ENCODE measurements around the gene CDK12. TPM values are rescaled to one million over a fixed set of nuclear protein-coding genes. Genes with fewer than 3 reads are reported as not detected.
"Not testable (repeated sequence)": the region's sequence is repeated elsewhere in the genome, so short reads cannot be mapped to it uniquely, and the experiment has no call there.

CDK12 gene
- total RNA-seq, 2 donors from 2014 or later: 40.1 to 55.3 TPM

DNA sequence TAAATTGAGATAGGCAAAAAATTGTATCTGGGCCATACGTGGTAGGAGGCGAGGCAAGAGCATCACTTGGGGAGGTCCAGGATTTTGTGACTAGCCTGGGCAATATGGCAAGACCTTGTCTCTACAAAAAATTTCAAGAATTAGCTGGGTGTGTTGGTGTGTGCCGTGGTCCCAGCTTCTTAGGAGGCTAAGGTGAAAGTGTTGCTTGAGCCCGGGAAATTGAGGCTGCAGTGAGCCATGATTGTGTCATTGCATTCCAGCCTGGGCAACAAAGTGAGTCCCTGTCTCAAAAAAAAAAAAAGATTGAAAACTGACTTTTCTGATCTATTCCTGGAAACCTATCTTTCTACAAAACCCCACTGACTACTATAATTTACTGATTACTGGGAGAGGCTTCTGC lies 26.7 kb downstream of the CDK12 start:
- no peak for DNase-seq
- TF ChIP-seq, protein P1, sequence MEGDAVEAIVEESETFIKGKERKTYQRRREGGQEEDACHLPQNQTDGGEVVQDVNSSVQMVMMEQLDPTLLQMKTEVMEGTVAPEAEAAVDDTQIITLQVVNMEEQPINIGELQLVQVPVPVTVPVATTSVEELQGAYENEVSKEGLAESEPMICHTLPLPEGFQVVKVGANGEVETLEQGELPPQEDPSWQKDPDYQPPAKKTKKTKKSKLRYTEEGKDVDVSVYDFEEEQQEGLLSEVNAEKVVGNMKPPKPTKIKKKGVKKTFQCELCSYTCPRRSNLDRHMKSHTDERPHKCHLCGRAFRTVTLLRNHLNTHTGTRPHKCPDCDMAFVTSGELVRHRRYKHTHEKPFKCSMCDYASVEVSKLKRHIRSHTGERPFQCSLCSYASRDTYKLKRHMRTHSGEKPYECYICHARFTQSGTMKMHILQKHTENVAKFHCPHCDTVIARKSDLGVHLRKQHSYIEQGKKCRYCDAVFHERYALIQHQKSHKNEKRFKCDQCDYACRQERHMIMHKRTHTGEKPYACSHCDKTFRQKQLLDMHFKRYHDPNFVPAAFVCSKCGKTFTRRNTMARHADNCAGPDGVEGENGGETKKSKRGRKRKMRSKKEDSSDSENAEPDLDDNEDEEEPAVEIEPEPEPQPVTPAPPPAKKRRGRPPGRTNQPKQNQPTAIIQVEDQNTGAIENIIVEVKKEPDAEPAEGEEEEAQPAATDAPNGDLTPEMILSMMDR (IDR thresholded peaks at IDR 0.05): no peak
- no peak overlapping the region for H3K27ac ChIP-seq
- H3K4me1 ChIP-seq: no peaks in the 10 kb centered on the region
- no peaks in the 10 kb centered on the region for H3K27me3 ChIP-seq
- H3K36me3 ChIP-seq: peaks cover 9% of the 10 kb centered on the region
- H3K9ac ChIP-seq (ENCODE audit: low read depth in 2 of 2, low read length in 2 of 2): no peak overlapping the region
- H3K4me3 ChIP-seq: no peak overlapping the region
- intact Hi-C loops (cut with DNase I): loop anchor here (10.0 kb wide), 1 partner anchor 53 kb away; no protein-coding TSS in a partner anchor
- no peaks in the 10 kb centered on the region for H3K9me3 ChIP-seq

DNA sequence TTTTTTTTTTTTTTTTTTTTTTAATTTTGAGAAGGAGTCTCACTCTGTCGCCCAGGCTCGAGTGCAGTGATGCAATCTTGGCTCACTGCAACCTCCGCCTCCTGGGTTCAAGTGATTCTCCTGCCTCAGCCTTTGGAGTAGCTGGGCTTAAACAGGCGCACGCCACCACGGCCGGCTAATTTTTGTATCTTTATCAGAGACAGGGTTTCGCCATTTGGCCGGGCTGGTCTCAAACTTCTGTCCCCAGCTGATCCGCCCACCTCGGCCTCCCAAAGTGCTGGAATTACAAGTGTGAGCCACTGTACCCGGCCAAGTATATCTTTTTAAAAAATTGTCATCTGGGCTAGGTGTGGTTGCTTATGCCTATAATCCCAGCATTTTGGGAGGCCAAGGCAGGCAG lies 35.6 kb downstream of the CDK12 start:
- H3K9ac ChIP-seq (ENCODE audit: low read depth in 2 of 2, low read length in 2 of 2); H3K27me3 ChIP-seq; H3K27ac ChIP-seq; intact Hi-C loops (cut with DNase I); DNase-seq; H3K4me3 ChIP-seq; H3K9me3 ChIP-seq; H3K4me1 ChIP-seq: not testable (repeated sequence)
- H3K36me3 ChIP-seq: peaks cover 16% of the 10 kb centered on the region

DNA sequence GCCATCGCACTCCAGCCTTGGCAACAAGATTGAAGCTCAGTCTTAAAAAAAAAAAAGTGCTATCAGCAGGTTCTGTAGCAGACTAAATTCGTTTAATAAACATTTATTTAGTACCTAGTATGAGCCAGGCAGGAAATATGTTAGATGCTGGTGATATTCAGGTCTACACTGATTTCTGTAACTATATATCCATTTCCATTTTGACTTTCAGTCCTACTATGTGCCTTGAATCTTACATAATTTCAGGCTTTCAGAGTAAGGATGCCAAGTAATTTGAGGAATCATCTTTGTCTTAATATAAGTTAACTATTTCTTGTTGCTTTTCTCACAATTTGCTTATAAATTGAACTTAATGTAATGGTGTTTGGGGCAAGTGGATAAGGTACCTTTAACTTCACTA lies 46.2 kb downstream of the CDK12 start:
- Histone ChIP-seq H3K27me3 (no peaks in the 10 kb centered on the region), H3K9me3 (no peaks in the 10 kb centered on the region), H3K4me1 (no peaks in the 10 kb centered on the region), H3K4me3 (no peak overlapping the region), H3K27ac (no peak overlapping the region), H3K9ac (ENCODE audit: low read depth in 2 of 2, low read length in 2 of 2) (no peak overlapping the region), H3K36me3 (no peaks in the 10 kb centered on the region)
- intact Hi-C loops (cut with DNase I): no loop called here
- no peak for DNase-seq
- TF ChIP-seq, protein P1 (IDR thresholded peaks at IDR 0.05): no peak

DNA sequence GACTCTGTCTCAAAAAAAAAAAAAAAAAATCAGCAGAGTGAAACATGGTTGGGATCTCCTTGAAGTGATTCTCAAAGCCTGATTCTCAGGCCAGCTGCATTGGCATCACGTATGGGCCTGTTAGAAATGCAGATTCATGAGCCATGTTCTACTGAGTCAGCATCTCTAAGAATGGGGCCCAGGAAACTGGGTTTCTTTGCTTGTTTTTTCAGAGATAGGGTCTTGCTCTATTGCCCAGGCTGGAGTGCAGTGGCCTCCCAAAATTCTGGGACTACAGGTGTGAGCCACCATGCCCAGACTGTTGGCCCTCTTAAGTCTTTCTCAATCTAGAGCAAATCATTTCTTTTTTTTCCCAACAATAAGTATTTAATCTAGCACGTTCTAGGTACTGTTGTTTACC lies 47.7 kb downstream of the CDK12 start:
- Histone ChIP-seq H3K36me3 (no peaks in the 10 kb centered on the region), H3K9me3 (no peaks in the 10 kb centered on the region), H3K27ac (no peak overlapping the region), H3K9ac (ENCODE audit: low read depth in 2 of 2, low read length in 2 of 2) (no peak overlapping the region), H3K4me3 (no peak overlapping the region), H3K27me3 (no peaks in the 10 kb centered on the region), H3K4me1 (no peaks in the 10 kb centered on the region)
- DNase-seq: no peak
- TF ChIP-seq, protein P1 (IDR thresholded peaks at IDR 0.05): no peak
- intact Hi-C loops (cut with DNase I): no loop called here

DNA sequence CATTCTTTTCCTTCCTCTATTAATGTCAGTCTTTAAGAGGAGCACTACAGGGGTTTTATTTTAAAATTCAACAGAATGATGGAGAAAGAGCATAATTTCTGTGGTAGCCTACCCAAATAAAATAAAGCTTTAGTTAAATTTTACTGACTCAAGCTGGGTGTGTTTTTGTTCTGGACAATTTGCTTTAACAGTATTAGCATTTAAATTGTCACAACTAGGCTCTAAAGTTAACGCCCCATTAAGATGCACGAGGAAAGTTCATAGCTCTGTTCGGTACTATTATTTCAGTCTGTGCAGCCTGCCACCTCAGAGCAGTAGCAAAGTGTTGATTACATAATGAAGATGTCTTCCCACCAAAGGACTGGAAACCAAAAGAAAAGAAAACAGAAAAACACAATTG lies 52.0 kb downstream of the CDK12 start:
- no peaks in the 10 kb centered on the region for H3K4me1 ChIP-seq
- no peak overlapping the region for H3K4me3 ChIP-seq
- no peak overlapping the region for H3K9ac ChIP-seq (ENCODE audit: low read depth in 2 of 2, low read length in 2 of 2)
- TF ChIP-seq, protein P1 (IDR thresholded peaks at IDR 0.05): no peak
- H3K27ac ChIP-seq: no peak overlapping the region
- intact Hi-C loops (cut with DNase I): no loop called here
- H3K9me3 ChIP-seq: no peaks in the 10 kb centered on the region
- peaks cover 8% of the 10 kb centered on the region for H3K36me3 ChIP-seq
- DNase-seq: no peak
- H3K27me3 ChIP-seq: no peaks in the 10 kb centered on the region

DNA sequence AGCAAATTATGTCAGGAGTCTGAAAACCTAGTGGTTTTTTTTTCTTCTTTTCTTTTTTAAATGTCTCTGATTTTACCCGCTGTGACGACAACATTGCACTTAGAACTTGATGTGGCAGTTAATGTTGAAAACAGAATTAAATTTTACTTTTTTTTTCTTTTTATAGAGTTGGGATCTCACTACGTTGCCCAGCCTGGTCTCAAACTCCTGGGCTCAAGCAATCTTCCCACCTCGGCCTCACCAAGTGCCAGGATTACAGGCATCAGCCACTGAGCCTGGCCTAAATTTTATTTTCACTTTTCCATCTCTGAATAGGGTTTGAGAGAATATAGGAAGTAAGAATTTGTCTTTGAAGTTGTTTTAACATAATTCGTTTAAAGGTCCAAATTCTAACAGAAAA lies 52.6 kb downstream of the CDK12 start:
- no peak for DNase-seq
- Histone ChIP-seq H3K4me3 (no peak overlapping the region), H3K36me3 (peaks cover 8% of the 10 kb centered on the region), H3K9ac (ENCODE audit: low read depth in 2 of 2, low read length in 2 of 2) (no peak overlapping the region), H3K9me3 (no peaks in the 10 kb centered on the region), H3K4me1 (no peaks in the 10 kb centered on the region), H3K27me3 (no peaks in the 10 kb centered on the region), H3K27ac (no peak overlapping the region)
- intact Hi-C loops (cut with DNase I): no loop called here
- TF ChIP-seq, protein P1 (IDR thresholded peaks at IDR 0.05): no peak
